ENCODE measurements around the gene SLC20A1.
"Not testable (repeated sequence)": the region's sequence is repeated elsewhere in the genome, so short reads cannot be mapped to it uniquely, and the experiment has no call there.

The SLC20A1 gene

GRCh38 chr2:112661656-112662305 lies 16.0 kb downstream of the SLC20A1 start:
- Histone ChIP-seq H3K27me3 (replicated peaks; ENCODE audit: control insufficient read depth, insufficient read depth, low read length, poor library complexity, severe bottlenecking) (no peaks in the 10 kb centered on the region), H3K27ac (ENCODE audit: insufficient read depth, low read length, poor library complexity, severe bottlenecking) (no peak overlapping the region), H3K36me3 (ENCODE audit: control insufficient read depth, insufficient read depth, low read length) (peaks cover 73% of the 10 kb centered on the region), H3K9me3 (ENCODE audit: control insufficient read depth, low read length) (no peaks in the 10 kb centered on the region), H3K4me1 (ENCODE audit: control insufficient read depth, insufficient read depth, low read length, poor library complexity, severe bottlenecking) (peaks cover 5% of the 10 kb centered on the region), H3K4me3 (ENCODE audit: insufficient read depth, low read depth, low read length, poor library complexity, severe bottlenecking) (no peak overlapping the region)
- no peak for DNase-seq

GRCh38 chr2:112662704-112663103 lies 17.0 kb downstream of the SLC20A1 start:
- H3K4me3 ChIP-seq (ENCODE audit: insufficient read depth, low read depth, low read length, poor library complexity, severe bottlenecking): no peak overlapping the region
- H3K27me3 ChIP-seq (replicated peaks; ENCODE audit: control insufficient read depth, insufficient read depth, low read length, poor library complexity, severe bottlenecking): no peaks in the 10 kb centered on the region
- no peak for DNase-seq
- no peak overlapping the region for H3K27ac ChIP-seq (ENCODE audit: insufficient read depth, low read length, poor library complexity, severe bottlenecking)
- peaks cover 5% of the 10 kb centered on the region for H3K4me1 ChIP-seq (ENCODE audit: control insufficient read depth, insufficient read depth, low read length, poor library complexity, severe bottlenecking)
- peaks cover 64% of the 10 kb centered on the region for H3K36me3 ChIP-seq (ENCODE audit: control insufficient read depth, insufficient read depth, low read length)
- H3K9me3 ChIP-seq (ENCODE audit: control insufficient read depth, low read length): no peaks in the 10 kb centered on the region

GRCh38 chr2:112664689-112665088 lies 18.9 kb downstream of the SLC20A1 start:
- peaks cover 5% of the 10 kb centered on the region for H3K4me1 ChIP-seq (ENCODE audit: control insufficient read depth, insufficient read depth, low read length, poor library complexity, severe bottlenecking)
- H3K27me3 ChIP-seq (replicated peaks; ENCODE audit: control insufficient read depth, insufficient read depth, low read length, poor library complexity, severe bottlenecking): no peaks in the 10 kb centered on the region
- no peak overlapping the region for H3K27ac ChIP-seq (ENCODE audit: insufficient read depth, low read length, poor library complexity, severe bottlenecking)
- H3K36me3 ChIP-seq (ENCODE audit: control insufficient read depth, insufficient read depth, low read length): peaks cover 46% of the 10 kb centered on the region
- H3K9me3 ChIP-seq (ENCODE audit: control insufficient read depth, low read length): no peaks in the 10 kb centered on the region
- no peak overlapping the region for H3K4me3 ChIP-seq (ENCODE audit: insufficient read depth, low read depth, low read length, poor library complexity, severe bottlenecking)
- no peak for DNase-seq

- H3K27me3 ChIP-seq (replicated peaks; ENCODE audit: control insufficient read depth, insufficient read depth, low read length, poor library complexity, severe bottlenecking): no peaks in the 10 kb centered on the region
- DNase-seq: no peak
- no peak overlapping the region for H3K27ac ChIP-seq (ENCODE audit: insufficient read depth, low read length, poor library complexity, severe bottlenecking)
- peaks cover 41% of the 10 kb centered on the region for H3K36me3 ChIP-seq (ENCODE audit: control insufficient read depth, insufficient read depth, low read length)
- H3K9me3 ChIP-seq (ENCODE audit: control insufficient read depth, low read length): no peaks in the 10 kb centered on the region
- H3K4me3 ChIP-seq (ENCODE audit: insufficient read depth, low read depth, low read length, poor library complexity, severe bottlenecking): no peak overlapping the region
- peaks cover under 1% of the 10 kb centered on the region for H3K4me1 ChIP-seq (ENCODE audit: control insufficient read depth, insufficient read depth, low read length, poor library complexity, severe bottlenecking)
These were observed 19.5 kb downstream of the SLC20A1 start for GRCh38 chr2:112665113-112665780.

- Histone ChIP-seq H3K36me3 (ENCODE audit: control insufficient read depth, insufficient read depth, low read length) (peaks cover 29% of the 10 kb centered on the region), H3K27me3 (replicated peaks; ENCODE audit: control insufficient read depth, insufficient read depth, low read length, poor library complexity, severe bottlenecking) (no peaks in the 10 kb centered on the region), H3K27ac (ENCODE audit: insufficient read depth, low read length, poor library complexity, severe bottlenecking) (no peak overlapping the region), H3K4me1 (ENCODE audit: control insufficient read depth, insufficient read depth, low read length, poor library complexity, severe bottlenecking) (no peaks in the 10 kb centered on the region), H3K4me3 (ENCODE audit: insufficient read depth, low read depth, low read length, poor library complexity, severe bottlenecking) (no peak overlapping the region), H3K9me3 (ENCODE audit: control insufficient read depth, low read length) (no peaks in the 10 kb centered on the region)
- no peak for DNase-seq
These were observed 21.0 kb downstream of the SLC20A1 start for GRCh38 chr2:112666761-112667122.

- not testable (repeated sequence) for H3K27me3 ChIP-seq (replicated peaks; ENCODE audit: control insufficient read depth, insufficient read depth, low read length, poor library complexity, severe bottlenecking); DNase-seq; H3K4me1 ChIP-seq (ENCODE audit: control insufficient read depth, insufficient read depth, low read length, poor library complexity, severe bottlenecking); H3K27ac ChIP-seq (ENCODE audit: insufficient read depth, low read length, poor library complexity, severe bottlenecking); H3K4me3 ChIP-seq (ENCODE audit: insufficient read depth, low read depth, low read length, poor library complexity, severe bottlenecking); H3K9me3 ChIP-seq (ENCODE audit: control insufficient read depth, low read length)
- peaks cover 21% of the 10 kb centered on the region for H3K36me3 ChIP-seq (ENCODE audit: control insufficient read depth, insufficient read depth, low read length)
These were observed 21.8 kb downstream of the SLC20A1 start for GRCh38 chr2:112667540-112667939.

GRCh38 chr2:112669667-112670066 lies 23.9 kb downstream of the SLC20A1 start:
- Histone ChIP-seq H3K4me1 (ENCODE audit: control insufficient read depth, insufficient read depth, low read length, poor library complexity, severe bottlenecking) (no peaks in the 10 kb centered on the region), H3K36me3 (ENCODE audit: control insufficient read depth, insufficient read depth, low read length) (peaks cover 7% of the 10 kb centered on the region), H3K4me3 (ENCODE audit: insufficient read depth, low read depth, low read length, poor library complexity, severe bottlenecking) (no peak overlapping the region), H3K27ac (ENCODE audit: insufficient read depth, low read length, poor library complexity, severe bottlenecking) (no peak overlapping the region), H3K27me3 (replicated peaks; ENCODE audit: control insufficient read depth, insufficient read depth, low read length, poor library complexity, severe bottlenecking) (no peaks in the 10 kb centered on the region), H3K9me3 (ENCODE audit: control insufficient read depth, low read length) (no peaks in the 10 kb centered on the region)
- no peak for DNase-seq

- Histone ChIP-seq H3K9me3 (ENCODE audit: control insufficient read depth, low read length) (no peaks in the 10 kb centered on the region), H3K27ac (ENCODE audit: insufficient read depth, low read length, poor library complexity, severe bottlenecking) (no peak overlapping the region), H3K27me3 (replicated peaks; ENCODE audit: control insufficient read depth, insufficient read depth, low read length, poor library complexity, severe bottlenecking) (no peaks in the 10 kb centered on the region), H3K4me3 (ENCODE audit: insufficient read depth, low read depth, low read length, poor library complexity, severe bottlenecking) (no peak overlapping the region), H3K4me1 (ENCODE audit: control insufficient read depth, insufficient read depth, low read length, poor library complexity, severe bottlenecking) (no peaks in the 10 kb centered on the region), H3K36me3 (ENCODE audit: control insufficient read depth, insufficient read depth, low read length) (peaks cover under 1% of the 10 kb centered on the region)
- DNase-seq: no peak
These were observed 24.7 kb downstream of the SLC20A1 start for GRCh38 chr2:112670252-112671022.

- no peak for DNase-seq
- H3K27me3 ChIP-seq (replicated peaks; ENCODE audit: control insufficient read depth, insufficient read depth, low read length, poor library complexity, severe bottlenecking): no peaks in the 10 kb centered on the region
- H3K4me1 ChIP-seq (ENCODE audit: control insufficient read depth, insufficient read depth, low read length, poor library complexity, severe bottlenecking): no peaks in the 10 kb centered on the region
- no peaks in the 10 kb centered on the region for H3K9me3 ChIP-seq (ENCODE audit: control insufficient read depth, low read length)
- H3K27ac ChIP-seq (ENCODE audit: insufficient read depth, low read length, poor library complexity, severe bottlenecking): no peak overlapping the region
- H3K4me3 ChIP-seq (ENCODE audit: insufficient read depth, low read depth, low read length, poor library complexity, severe bottlenecking): no peak overlapping the region
- H3K36me3 ChIP-seq (ENCODE audit: control insufficient read depth, insufficient read depth, low read length): no peaks in the 10 kb centered on the region
These were observed 26.1 kb downstream of the SLC20A1 start for GRCh38 chr2:112671801-112672200.

- H3K27me3 ChIP-seq (replicated peaks; ENCODE audit: control insufficient read depth, insufficient read depth, low read length, poor library complexity, severe bottlenecking): no peaks in the 10 kb centered on the region
- H3K36me3 ChIP-seq (ENCODE audit: control insufficient read depth, insufficient read depth, low read length): no peaks in the 10 kb centered on the region
- no peaks in the 10 kb centered on the region for H3K4me1 ChIP-seq (ENCODE audit: control insufficient read depth, insufficient read depth, low read length, poor library complexity, severe bottlenecking)
- no peak overlapping the region for H3K4me3 ChIP-seq (ENCODE audit: insufficient read depth, low read depth, low read length, poor library complexity, severe bottlenecking)
- DNase-seq: no peak
- no peak overlapping the region for H3K27ac ChIP-seq (ENCODE audit: insufficient read depth, low read length, poor library complexity, severe bottlenecking)
- H3K9me3 ChIP-seq (ENCODE audit: control insufficient read depth, low read length): no peaks in the 10 kb centered on the region
These were observed 27.3 kb downstream of the SLC20A1 start for GRCh38 chr2:112673008-112673407.
